Vagina (tissue), 2 donors: ENCODE data around the gene SLC39A3. TPM values are rescaled to one million over a fixed set of nuclear protein-coding genes. Genes with fewer than 3 reads are reported as not detected.

ENCODE experiments used
- DNase-seq, 2 donors: peaks; one replicate each; pipeline ENCODE4 v3.0.0-alpha.2; 2017; ENCODE audit errors: extremely low spot score in 2 of 2
- H3K27ac ChIP-seq: fragments of 200-600 bp; sonication (generic); one replicate; pipeline ENCODE4 v1.5.1; 2019
- H3K27me3 ChIP-seq: fragments of 200-600 bp; sonication (generic); one replicate; pipeline ENCODE4 v1.5.1; 2019
- H3K36me3 ChIP-seq, 2 donors: fragments of 200-600 bp; sonication (generic); one replicate each; pipeline ENCODE4 v1.5.1; 2017 to 2019
- H3K4me1 ChIP-seq: fragments of 200-600 bp; sonication (generic); one replicate; pipeline ENCODE4 v1.5.1; 2019
- H3K4me3 ChIP-seq, 2 donors: fragments of 200-600 bp; sonication (generic); 1 replicate in 1 of 2; 2 replicates in 1 of 2; pipeline ENCODE4 v1.5.1; 2016 to 2019
- H3K9me3 ChIP-seq: fragments of 200-600 bp; sonication (generic); one replicate; pipeline ENCODE4 v1.5.1; 2019
- CTCF ChIP-seq, 3 experiments: fragments of 450-650 bp in 2 of 3; fragments of 200-600 bp in 1 of 3; sonication (generic) in 1 of 3; IDR thresholded peaks; one replicate each; pipeline ENCODE4 v1.5.1; 2017 to 2019; ENCODE audit warnings: antibody characterized with exemption in 3 of 3, mild to moderate bottlenecking in 2 of 3, moderate library complexity in 2 of 3
- POLR2A ChIP-seq, 2 donors: fragments of 450-650 bp; IDR thresholded peaks; one replicate each; pipeline ENCODE4 v1.6.1; 2017; ENCODE audit warnings: antibody characterized with exemption in 2 of 2, mild to moderate bottlenecking in 2 of 2, moderate library complexity in 2 of 2
- POLR2AphosphoS5 ChIP-seq, 2 donors: sonication (generic); formaldehyde crosslinking; IDR thresholded peaks; one replicate each; pipeline ENCODE4 v1.9.0; 2017; ENCODE audit warnings: antibody characterized with exemption in 2 of 2, mild to moderate bottlenecking in 2 of 2, low read depth in 1 of 2; ENCODE audit not compliant: insufficient read depth in 1 of 2
- intact Hi-C: fragments of 100-400 bp; cut with DNase I; formaldehyde crosslinking; loops from one replicate; pipeline ENCODE4 v1.15.1; 2023
- total RNA-seq: library from RNA; depleted of rRNA; stranded (reverse); fragments of >200 nt; gene quantifications from one replicate; pipeline ENCODE4 v1.2.3, GENCODE V29; 2016

Gene SLC39A3
- total RNA-seq, 1 donor from 2014 or later = 27.7 TPM

GRCh38 chr19:2727640-2727944 lies 12.2 kb downstream of the SLC39A3 start:
- H3K36me3 ChIP-seq = peaks cover 0 to 5% of the 10 kb centered on the region in 2 donors
- no peak overlapping the region for H3K27ac ChIP-seq
- H3K4me1 ChIP-seq = peaks cover 23% of the 10 kb centered on the region
- H3K4me3 ChIP-seq = no peak overlapping the region
- no peaks in the 10 kb centered on the region for H3K27me3 ChIP-seq
- DNase-seq = no peak
- no peak for TF ChIP-seq POLR2AphosphoS5 (IDR thresholded peaks at IDR 0.05; ENCODE audit: insufficient read depth in 1 of 2, low read depth in 1 of 2)
- no peak for TF ChIP-seq POLR2A (IDR thresholded peaks at IDR 0.05)
- no peak for TF ChIP-seq CTCF (IDR thresholded peaks at IDR 0.05)
- intact Hi-C loops = no loop called here
- no peaks in the 10 kb centered on the region for H3K9me3 ChIP-seq

- Histone ChIP-seq H3K27ac (no peak overlapping the region), H3K9me3 (no peaks in the 10 kb centered on the region), H3K36me3 (no peaks in the 10 kb centered on the region), H3K4me3 (no peak overlapping the region), H3K27me3 (no peaks in the 10 kb centered on the region), H3K4me1 (peaks cover 28% of the 10 kb centered on the region)
- intact Hi-C loops = no loop called here
- DNase-seq = no peak
- TF ChIP-seq POLR2A (IDR thresholded peaks at IDR 0.05) (no peak), POLR2AphosphoS5 (IDR thresholded peaks at IDR 0.05; ENCODE audit: insufficient read depth in 1 of 2, low read depth in 1 of 2) (no peak), CTCF (IDR thresholded peaks at IDR 0.05) (no peak)
Measured at GRCh38 chr19:2726904-2727639, 12.7 kb downstream of the SLC39A3 start.

- no peak for DNase-seq
- Histone ChIP-seq H3K27ac (no peak overlapping the region), H3K27me3 (no peaks in the 10 kb centered on the region), H3K4me3 (no peak overlapping the region), H3K9me3 (no peaks in the 10 kb centered on the region), H3K4me1 (peaks cover 35% of the 10 kb centered on the region), H3K36me3 (no peaks in the 10 kb centered on the region)
- intact Hi-C loops = no loop called here
- TF ChIP-seq CTCF (IDR thresholded peaks at IDR 0.05) (no peak), POLR2AphosphoS5 (IDR thresholded peaks at IDR 0.05; ENCODE audit: insufficient read depth in 1 of 2, low read depth in 1 of 2) (no peak), POLR2A (IDR thresholded peaks at IDR 0.05) (no peak)
Measured at GRCh38 chr19:2726160-2726855, 13.5 kb downstream of the SLC39A3 start.

GRCh38 chr19:2724148-2724557 lies 15.7 kb downstream of the SLC39A3 start:
- TF ChIP-seq POLR2A (IDR thresholded peaks at IDR 0.05) (no peak), POLR2AphosphoS5 (IDR thresholded peaks at IDR 0.05; ENCODE audit: insufficient read depth in 1 of 2, low read depth in 1 of 2) (no peak), CTCF (IDR thresholded peaks at IDR 0.05) (no peak)
- Histone ChIP-seq H3K27me3 (no peaks in the 10 kb centered on the region), H3K4me1 (peaks cover 45% of the 10 kb centered on the region), H3K9me3 (no peaks in the 10 kb centered on the region), H3K4me3 (no peak overlapping the region), H3K27ac (peak overlapping the region; percentile 45), H3K36me3 (no peaks in the 10 kb centered on the region)
- DNase-seq = no peak
- intact Hi-C loops = no loop called here

- Histone ChIP-seq H3K4me3 (no peak overlapping the region), H3K36me3 (no peaks in the 10 kb centered on the region), H3K27ac (peak overlapping the region; percentile 45), H3K9me3 (no peaks in the 10 kb centered on the region), H3K27me3 (no peaks in the 10 kb centered on the region), H3K4me1 (peaks cover 45% of the 10 kb centered on the region)
- DNase-seq = no peak
- TF ChIP-seq POLR2AphosphoS5 (IDR thresholded peaks at IDR 0.05; ENCODE audit: insufficient read depth in 1 of 2, low read depth in 1 of 2) (no peak), CTCF (IDR thresholded peaks at IDR 0.05) (no peak), POLR2A (IDR thresholded peaks at IDR 0.05) (no peak)
- intact Hi-C loops = no loop called here
Measured at GRCh38 chr19:2723747-2724146, 16.1 kb downstream of the SLC39A3 start.
